HG03159 (cell line): ENCODE data around the gene TTL.
A peak's percentile ranks its signal among the peaks of the same experiment; 100 is the strongest.

Source experiments
- ATAC-seq: cut with Tn5 transposase; IDR thresholded peaks from one replicate; pipeline ENCODE4 v1.9.1; 2021; ENCODE audit warnings: mild to moderate bottlenecking, moderate library complexity; ENCODE audit not compliant: unreplicated experiment

TTL gene

GRCh38 chr2:112580084-112580483 lies 98.1 kb downstream of the TTL start:
- ATAC-seq: no peak

GRCh38 chr2:112582314-112582746 lies 100.4 kb downstream of the TTL start:
- no peak for ATAC-seq

- no peak for ATAC-seq
Observed at GRCh38 chr2:112583497-112584133, 101.7 kb downstream of the TTL start.

GRCh38 chr2:112584134-112584890 lies 102.4 kb downstream of the TTL start, which contains the start of gene CHCHD5:
CHCHD5 (plus strand) TSS chr2:112584609; CDS start chr2:112584648, 39 bp downstream.
- ATAC-seq: peak; percentile 82

- no peak for ATAC-seq
Observed at GRCh38 chr2:112584891-112585250, 102.9 kb downstream of the TTL start.

- ATAC-seq: no peak
Observed at GRCh38 chr2:112585400-112585799, 103.4 kb downstream of the TTL start.

- ATAC-seq: no peak
Observed at GRCh38 chr2:112585873-112586464, 104.0 kb downstream of the TTL start.

- no peak for ATAC-seq
Observed at GRCh38 chr2:112588611-112589045, 106.7 kb downstream of the TTL start.
